ENCODE results near the gene COL6A6. TPM values are rescaled to one million over a fixed set of nuclear protein-coding genes. Genes with fewer than 3 reads are reported as not detected.

Gene COL6A6
- 1.2 TPM for total RNA-seq

GRCh38 chr3:130516645-130517512 lies at the start of gene COL6A6:
Gene COL6A6 (plus strand): TSS chr3:130517177. CDS start chr3:130560365, 43,188 bp downstream.

Other genes with a start within 250 kb of the COL6A6 start
- 0.69 TPM for gene COL6A5, start 171.5 kb upstream of the COL6A6 start, total RNA-seq
- 56.3 TPM for gene PIK3R4, start 229.7 kb downstream of the COL6A6 start, total RNA-seq

Data from diencephalon (tissue), 1 donor.